Mesodermal cell (in vitro differentiated cells): ENCODE measurements around the gene HK2.
"Not testable (repeated sequence)": the region's sequence is repeated elsewhere in the genome, so short reads cannot be mapped to it uniquely, and the experiment has no call there.

Experiments
- H3K27ac ChIP-seq: 2 replicates; pipeline ENCODE4 v1.7.0; 2013; ENCODE audit warnings: mild to moderate bottlenecking, low read depth, low read length, moderate library complexity; ENCODE audit not compliant: severe bottlenecking
- H3K36me3 ChIP-seq: 2 replicates; pipeline ENCODE4 v1.7.1; 2013; ENCODE audit warnings: mild to moderate bottlenecking, low read length, moderate library complexity; ENCODE audit not compliant: control insufficient read depth, insufficient read depth
- H3K4me1 ChIP-seq: one replicate; pipeline ENCODE4 v1.7.1; 2013; ENCODE audit warnings: mild to moderate bottlenecking, low read length; ENCODE audit not compliant: insufficient read depth, control insufficient read depth, poor library complexity, severe bottlenecking
- H3K4me3 ChIP-seq: 2 replicates; pipeline ENCODE4 v1.7.0; 2013; ENCODE audit warnings: low read length, control low read depth, mild to moderate bottlenecking; ENCODE audit not compliant: insufficient read depth, poor library complexity, severe bottlenecking; ENCODE audit errors: extremely low read depth
- H3K9me3 ChIP-seq: 2 replicates; pipeline ENCODE4 v1.7.1; 2013; ENCODE audit warnings: mild to moderate bottlenecking, low read length, moderate library complexity; ENCODE audit not compliant: control insufficient read depth
- WGBS, 2 experiments: methylation state at CpG; one replicate each; pipeline ENCODE4 v1.1.5; 2013; ENCODE audit warnings: missing lambda C conversion rate in 2 of 2; ENCODE audit not compliant: insufficient coverage in 2 of 2; 5-methylcytosine and 5-hydroxymethylcytosine counted together

The HK2 gene

DNA sequence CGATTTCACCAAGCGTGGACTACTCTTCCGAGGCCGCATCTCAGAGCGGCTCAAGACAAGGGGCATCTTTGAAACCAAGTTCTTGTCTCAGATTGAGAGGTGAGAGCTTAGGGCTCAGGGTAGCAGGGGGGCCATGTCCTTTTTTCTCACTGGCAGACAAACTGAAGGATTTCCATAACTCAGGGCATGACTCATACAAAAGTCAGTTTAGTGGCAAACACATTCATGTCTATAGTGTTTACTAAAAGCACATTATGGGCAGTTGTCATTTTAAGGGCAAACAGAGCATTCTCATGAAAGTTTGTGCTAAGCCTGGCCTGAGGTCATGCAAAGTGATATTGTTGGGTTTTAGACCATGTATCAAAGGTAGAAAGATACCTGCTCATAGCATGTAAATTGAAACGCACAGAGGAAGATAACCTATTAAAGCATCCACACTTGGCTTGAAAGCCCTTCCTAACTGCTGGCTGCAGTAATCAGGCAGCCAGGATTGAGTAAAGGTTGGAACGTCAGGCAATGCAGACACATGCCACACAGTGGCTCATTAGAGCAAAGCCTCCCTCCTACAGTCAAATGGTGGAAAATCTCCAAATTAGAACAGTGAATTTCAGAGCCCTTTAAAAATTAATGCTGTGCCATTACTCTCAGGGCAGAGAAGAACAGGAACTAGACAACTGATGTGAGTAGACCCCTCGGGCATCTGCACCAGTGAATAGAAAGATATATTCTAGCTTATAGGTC is 54.2 kb downstream of the HK2 start:
- Histone ChIP-seq H3K9me3 (no peaks in the 10 kb centered on the region), H3K36me3 (peaks cover 65% of the 10 kb centered on the region), H3K4me1 (no peaks in the 10 kb centered on the region), H3K27ac (no peak overlapping the region), H3K4me3 (no peak overlapping the region)
- 92 to 100% methylated on average over 6 of the region's 8 CpGs for WGBS, 2 experiments

DNA sequence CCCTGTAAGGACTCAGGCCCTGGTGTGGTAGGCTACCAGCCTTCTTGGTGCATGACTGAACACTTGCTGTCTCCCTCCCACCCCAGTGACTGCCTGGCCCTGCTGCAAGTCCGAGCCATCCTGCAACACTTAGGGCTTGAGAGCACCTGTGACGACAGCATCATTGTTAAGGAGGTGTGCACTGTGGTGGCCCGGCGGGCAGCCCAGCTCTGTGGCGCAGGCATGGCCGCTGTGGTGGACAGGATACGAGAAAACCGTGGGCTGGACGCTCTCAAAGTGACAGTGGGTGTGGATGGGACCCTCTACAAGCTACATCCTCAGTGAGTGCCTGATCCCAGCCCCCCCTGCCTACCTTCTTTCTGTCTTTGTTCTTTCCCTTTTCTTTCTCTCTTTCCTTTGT is 55.2 kb downstream of the HK2 start:
- no peak overlapping the region for H3K4me3 ChIP-seq
- H3K4me1 ChIP-seq, result peaks cover 6% of the 10 kb centered on the region
- H3K9me3 ChIP-seq, result no peaks in the 10 kb centered on the region
- WGBS, 2 experiments, result 96 to 98% methylated on average over 7 to 8 of the region's 9 CpGs
- peaks cover 57% of the 10 kb centered on the region for H3K36me3 ChIP-seq
- no peak overlapping the region for H3K27ac ChIP-seq

DNA sequence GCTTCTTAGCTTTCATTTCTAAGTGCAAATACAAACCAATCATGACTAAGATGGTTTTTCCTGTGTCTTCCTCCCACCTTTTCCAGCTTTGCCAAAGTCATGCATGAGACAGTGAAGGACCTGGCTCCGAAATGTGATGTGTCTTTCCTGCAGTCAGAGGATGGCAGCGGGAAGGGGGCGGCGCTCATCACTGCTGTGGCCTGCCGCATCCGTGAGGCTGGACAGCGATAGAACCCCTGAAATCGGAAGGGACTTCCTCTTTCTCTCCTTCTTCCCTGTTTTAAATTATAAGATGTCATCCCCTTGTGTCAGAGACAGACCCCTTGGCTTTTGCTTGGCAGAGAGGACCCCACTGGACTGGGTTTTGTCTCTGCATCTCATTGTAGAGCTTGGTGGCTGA is 56.8 kb downstream of the HK2 start:
- Histone ChIP-seq H3K27ac (no peak overlapping the region), H3K4me1 (peaks cover 10% of the 10 kb centered on the region), H3K4me3 (no peak overlapping the region), H3K9me3 (no peaks in the 10 kb centered on the region), H3K36me3 (peaks cover 47% of the 10 kb centered on the region)
- 94 to 98% methylated on average over 5 to 6 of the region's 8 CpGs for WGBS, 2 experiments

DNA sequence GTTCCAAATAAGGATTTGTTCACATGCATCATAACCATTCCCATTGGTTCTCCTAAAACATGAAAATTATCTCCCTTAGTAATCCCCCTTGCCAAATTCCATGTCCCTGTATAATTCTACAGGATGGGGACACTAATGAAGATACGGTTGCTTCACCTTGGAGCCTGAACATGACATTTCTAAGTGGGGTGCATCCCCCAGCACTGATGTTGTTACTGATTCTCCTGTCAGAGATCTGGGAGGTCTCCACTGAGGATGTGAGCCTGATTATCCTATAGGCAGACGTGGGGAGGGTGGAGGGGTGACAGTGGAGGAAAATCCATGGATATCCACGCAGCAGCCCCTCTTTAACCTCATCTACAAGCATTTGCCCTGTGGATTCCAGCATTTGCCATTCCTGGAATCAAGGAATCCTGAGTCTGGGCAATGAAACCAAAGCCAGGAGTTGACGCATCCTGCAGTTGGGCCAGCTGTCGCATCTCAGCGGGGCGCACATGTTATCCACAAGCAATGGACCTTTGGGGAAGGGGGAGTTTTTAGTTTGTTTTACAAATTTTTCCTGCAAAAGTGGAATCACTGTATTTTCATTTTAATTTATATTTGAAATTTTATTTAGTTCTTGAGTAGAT is 57.3 kb downstream of the HK2 start:
- Histone ChIP-seq H3K9me3 (no peaks in the 10 kb centered on the region), H3K4me1 (peaks cover 10% of the 10 kb centered on the region), H3K4me3 (no peak overlapping the region), H3K36me3 (peaks cover 45% of the 10 kb centered on the region), H3K27ac (no peak overlapping the region)
- WGBS, 2 experiments, result 80 to 100% methylated on average over 3 to 5 of the region's 7 CpGs

DNA sequence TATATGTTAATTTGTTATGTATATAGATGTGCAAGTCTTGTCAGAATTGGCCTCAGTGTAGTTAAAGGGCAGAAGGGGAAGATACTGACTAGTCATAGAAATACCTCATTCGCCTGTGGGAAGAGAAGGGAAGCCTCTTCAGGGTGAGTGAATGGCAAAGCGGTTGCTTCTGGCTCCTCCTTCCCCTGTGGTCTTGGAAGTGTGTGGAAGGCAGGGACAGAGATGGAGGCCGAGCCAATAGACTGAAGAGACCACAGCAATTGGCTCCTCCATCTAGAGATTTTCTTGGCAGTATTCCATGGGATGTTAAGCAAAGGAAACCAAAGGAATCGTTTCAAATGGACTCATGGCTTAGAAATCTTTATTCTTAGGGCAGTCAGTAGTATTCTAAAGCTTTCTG is 57.9 kb downstream of the HK2 start:
- not testable (repeated sequence) for H3K27ac ChIP-seq, H3K4me3 ChIP-seq, H3K4me1 ChIP-seq, H3K9me3 ChIP-seq
- H3K36me3 ChIP-seq, result peaks cover 40% of the 10 kb centered on the region
- 90 to 100% methylated on average over 2 of the region's 4 CpGs for WGBS, 2 experiments

DNA sequence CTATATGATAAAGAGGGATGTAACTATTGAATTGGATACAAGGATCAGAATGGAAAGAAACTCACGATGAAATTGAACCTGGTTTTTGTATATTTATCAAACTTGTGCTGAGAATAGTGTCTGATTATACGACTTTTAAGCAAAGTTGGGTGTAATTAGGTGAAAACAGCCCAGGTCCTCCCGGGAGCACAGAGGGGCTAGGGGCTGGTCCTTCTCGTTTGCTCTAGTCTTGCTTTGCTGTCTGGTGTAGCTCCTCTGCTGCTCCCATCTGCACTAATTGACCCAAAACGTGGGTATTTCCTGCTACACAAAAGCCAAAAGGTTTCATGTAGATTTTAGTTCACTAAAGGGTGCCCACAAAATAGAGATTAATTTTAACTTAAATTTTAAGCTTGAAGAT is 58.7 kb downstream of the HK2 start:
- H3K36me3 ChIP-seq, result peaks cover 35% of the 10 kb centered on the region
- H3K9me3 ChIP-seq, result no peaks in the 10 kb centered on the region
- WGBS, 2 experiments, result 87 to 100% methylated on average over 2 to 3 of the region's 5 CpGs
- no peak overlapping the region for H3K4me3 ChIP-seq
- no peak overlapping the region for H3K27ac ChIP-seq
- H3K4me1 ChIP-seq, result peaks cover 10% of the 10 kb centered on the region

DNA sequence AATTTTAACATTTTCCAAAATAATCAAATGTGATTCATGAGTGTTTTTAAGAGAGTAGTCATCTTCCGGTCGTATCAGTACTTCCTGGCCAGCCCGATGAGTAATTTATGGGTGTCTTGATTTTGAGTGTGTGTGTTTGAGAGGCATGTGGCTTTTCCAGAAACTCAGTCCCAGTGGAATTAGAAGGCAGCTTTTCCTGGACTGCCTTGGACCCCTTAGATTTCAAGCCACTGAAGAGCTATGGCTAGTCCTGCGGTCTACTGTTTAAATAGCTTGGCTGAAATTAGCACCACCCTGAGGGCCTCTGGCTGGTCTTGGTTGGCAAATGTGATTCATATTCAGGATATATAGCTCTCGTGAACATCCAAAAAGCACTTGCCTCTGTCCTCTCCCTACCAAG is 59.4 kb downstream of the HK2 start:
- Histone ChIP-seq H3K9me3 (no peaks in the 10 kb centered on the region), H3K36me3 (peaks cover 29% of the 10 kb centered on the region), H3K27ac (no peak overlapping the region), H3K4me1 (peaks cover 10% of the 10 kb centered on the region), H3K4me3 (no peak overlapping the region)
- WGBS, 2 experiments, result 67 to 70% methylated on average over 3 to 4 of the region's 5 CpGs

DNA sequence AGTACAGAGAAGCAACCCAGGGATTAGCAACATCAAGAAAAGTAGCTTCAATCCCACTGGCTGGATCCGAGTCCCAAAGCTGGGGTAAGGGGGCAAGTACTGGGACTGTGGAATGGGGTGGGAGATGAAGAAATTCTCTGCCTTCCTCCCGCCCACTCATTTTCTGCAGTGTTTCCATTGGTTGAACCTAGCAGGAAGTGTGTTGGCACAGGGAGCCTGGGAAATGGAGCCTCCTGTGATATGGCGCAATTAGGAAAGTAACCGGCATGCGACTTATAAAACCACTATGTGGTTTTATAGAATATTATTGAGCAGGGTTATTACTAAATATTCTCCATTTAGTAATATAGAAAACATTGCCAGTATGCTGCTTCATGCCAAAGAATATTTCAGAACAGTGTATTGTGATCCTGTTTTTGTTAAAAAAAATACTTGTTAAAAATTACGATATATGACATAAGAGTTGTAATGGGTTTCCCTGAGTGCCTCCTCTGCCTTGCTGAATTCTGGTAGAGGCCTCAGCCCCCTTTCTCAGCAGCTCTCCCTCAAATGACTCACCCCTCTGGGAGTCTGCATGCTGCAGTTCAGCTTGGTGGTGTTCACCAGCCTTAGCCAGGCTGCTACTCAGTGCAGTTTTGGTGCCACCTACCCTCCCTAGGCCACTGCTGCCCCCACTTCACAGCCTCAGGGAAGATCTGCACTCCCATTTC is 60.5 kb downstream of the HK2 start:
- Histone ChIP-seq H3K4me1 (peaks cover 10% of the 10 kb centered on the region), H3K27ac (no peak overlapping the region), H3K4me3 (no peak overlapping the region), H3K36me3 (peaks cover 18% of the 10 kb centered on the region), H3K9me3 (no peaks in the 10 kb centered on the region)
- WGBS, 2 experiments, result 93% methylated on average over 3 of the region's 6 CpGs; no CpG with 5 or more reads in 1 of the 2 experiments

DNA sequence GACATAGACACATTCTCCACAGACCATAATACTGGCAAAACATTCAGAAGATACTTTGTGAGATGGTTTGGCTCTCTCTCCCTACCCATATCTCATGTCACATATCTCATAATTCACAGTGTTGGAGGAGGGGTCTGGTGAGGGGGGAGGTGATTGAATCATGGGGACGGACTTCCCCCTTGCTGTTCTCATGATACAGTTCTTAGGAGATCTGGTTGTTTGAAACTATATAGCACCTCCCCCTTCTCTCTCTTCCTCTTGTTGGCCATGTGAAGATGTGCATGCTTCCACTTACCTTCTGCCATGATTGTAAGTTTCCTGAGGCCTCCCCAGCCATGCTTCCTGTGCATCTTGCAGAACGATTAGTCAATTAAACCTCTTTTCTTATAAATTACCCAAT is 61.1 kb downstream of the HK2 start:
- WGBS, 2 experiments, result no CpG with 5 or more reads among the region's 2 CpGs
- H3K4me3 ChIP-seq, result no peak overlapping the region
- H3K9me3 ChIP-seq, result no peaks in the 10 kb centered on the region
- no peak overlapping the region for H3K27ac ChIP-seq
- H3K36me3 ChIP-seq, result peaks cover 13% of the 10 kb centered on the region
- H3K4me1 ChIP-seq, result peaks cover 10% of the 10 kb centered on the region

DNA sequence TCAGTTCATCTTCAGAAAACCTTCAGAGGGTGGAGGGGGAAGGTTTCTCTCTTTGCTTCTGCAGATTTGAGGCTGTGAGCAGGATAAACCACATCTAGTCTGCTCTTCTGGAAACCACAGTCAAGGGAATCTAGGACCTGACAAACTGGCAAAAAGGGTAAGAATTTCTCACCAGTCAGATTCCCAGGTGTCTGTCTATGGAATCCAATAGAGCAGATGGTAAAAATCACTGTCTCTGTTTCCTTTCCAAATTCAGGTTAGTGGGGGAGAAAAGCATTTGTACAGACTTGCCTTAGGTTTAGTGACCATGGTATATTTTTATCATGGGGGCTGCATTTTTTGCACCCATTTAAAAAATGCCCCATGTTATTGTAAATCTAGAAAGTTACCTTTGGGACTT is 62.3 kb downstream of the HK2 start:
- H3K27ac ChIP-seq, result no peak overlapping the region
- H3K9me3 ChIP-seq, result no peaks in the 10 kb centered on the region
- peaks cover 9% of the 10 kb centered on the region for H3K36me3 ChIP-seq
- peaks cover 10% of the 10 kb centered on the region for H3K4me1 ChIP-seq
- no peak overlapping the region for H3K4me3 ChIP-seq

DNA sequence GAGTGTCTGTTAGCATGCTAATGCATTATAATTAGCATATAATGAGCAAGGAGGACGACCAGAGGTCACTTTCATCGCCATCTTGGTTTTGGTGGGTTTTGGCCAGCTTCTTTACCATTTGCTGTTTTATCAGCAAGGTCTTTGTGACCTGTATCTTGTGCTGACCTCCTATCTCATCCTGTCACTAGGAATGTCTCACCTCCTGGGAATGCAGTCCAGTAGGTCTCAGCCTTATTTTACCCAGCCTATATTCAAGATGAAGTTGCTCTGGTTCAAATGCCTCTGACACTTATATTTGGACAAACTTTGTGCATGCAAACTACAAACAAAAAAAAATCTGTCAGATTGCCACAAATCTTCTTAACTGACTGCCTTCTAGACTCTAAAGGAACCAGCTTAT is 66.3 kb downstream of the HK2 start:
- not testable (repeated sequence) for H3K4me3 ChIP-seq, H3K9me3 ChIP-seq, H3K4me1 ChIP-seq, H3K27ac ChIP-seq, H3K36me3 ChIP-seq
- 80 to 100% methylated on average over 2 of the region's 2 CpGs for WGBS, 2 experiments
